DMS114 treated with DMSO at 0.1 percent for 48 hours (cell line): Measurements from ENCODE around the gene ALDH1B1.
"Not testable (repeated sequence)": the region's sequence is repeated elsewhere in the genome, so short reads cannot be mapped to it uniquely, and the experiment has no call there.

Source experiments
- DNase-seq: peaks from one replicate; lab custom pipeline; 2025; ENCODE audit not compliant: unreplicated experiment; lab: John Stamatoyannopoulos, UW

Gene ALDH1B1

GRCh38 chr9:38385896-38386295, 6.6 kb upstream of the ALDH1B1 start:
- DNase-seq, result no peak

- DNase-seq, result no peak
Measured at GRCh38 chr9:38386319-38386895, 6.1 kb upstream of the ALDH1B1 start.

- DNase-seq, result no peak
Measured at GRCh38 chr9:38387066-38387465, 5.4 kb upstream of the ALDH1B1 start.

- DNase-seq, result no peak
Measured at GRCh38 chr9:38387751-38388150, 4.8 kb upstream of the ALDH1B1 start.

GRCh38 chr9:38388283-38389223, 3.9 kb upstream of the ALDH1B1 start:
- no peak for DNase-seq

- DNase-seq, result no peak
Measured at GRCh38 chr9:38389313-38389712, 3.2 kb upstream of the ALDH1B1 start.

- DNase-seq, result no peak
Measured at GRCh38 chr9:38390442-38390841, 2.1 kb upstream of the ALDH1B1 start.

GRCh38 chr9:38390851-38391250, 1.7 kb upstream of the ALDH1B1 start:
- DNase-seq, result no peak

- DNase-seq, result no peak
Measured at GRCh38 chr9:38391278-38392118, 1.0 kb upstream of the ALDH1B1 start.

- no peak for DNase-seq
Measured at GRCh38 chr9:38393128-38393796, 760 bp downstream of the ALDH1B1 start.

- DNase-seq, result no peak
Measured at GRCh38 chr9:38394416-38394815, 1.9 kb downstream of the ALDH1B1 start.

- DNase-seq, result no peak
Measured at GRCh38 chr9:38395653-38396370, 3.3 kb downstream of the ALDH1B1 start.

- DNase-seq, result no peak
Measured at GRCh38 chr9:38396371-38396671, 3.8 kb downstream of the ALDH1B1 start.

GRCh38 chr9:38399191-38399590, 6.7 kb downstream of the ALDH1B1 start:
- not testable (repeated sequence) for DNase-seq

GRCh38 chr9:38401994-38402393, 9.5 kb downstream of the ALDH1B1 start:
- DNase-seq, result no peak

GRCh38 chr9:38404314-38404713, 11.8 kb downstream of the ALDH1B1 start:
- DNase-seq, result no peak

GRCh38 chr9:38405785-38406184, 13.3 kb downstream of the ALDH1B1 start:
- no peak for DNase-seq

- DNase-seq, result no peak
Measured at GRCh38 chr9:38406476-38407186, 14.1 kb downstream of the ALDH1B1 start.

GRCh38 chr9:38408719-38409118, 16.2 kb downstream of the ALDH1B1 start:
- DNase-seq, result no peak

- no peak for DNase-seq
Measured at GRCh38 chr9:38412751-38413150, 20.2 kb downstream of the ALDH1B1 start.
